HUES6 (cell line): ENCODE measurements around the gene B3GNT3.
A peak's percentile ranks its signal among the peaks of the same experiment; 100 is the strongest.

Experiments
- H3K27ac ChIP-seq: 2 replicates; pipeline ENCODE4 v1.7.0; 2013; ENCODE audit warnings: low read depth, mild to moderate bottlenecking, low read length, inconsistent platforms
- H3K27me3 ChIP-seq: 2 replicates; pipeline ENCODE4 v1.6.1; 2013; ENCODE audit warnings: low read length; ENCODE audit not compliant: control insufficient read depth, insufficient read depth
- H3K36me3 ChIP-seq: 2 replicates; pipeline ENCODE4 v1.6.1; 2013; ENCODE audit warnings: low read length; ENCODE audit not compliant: control insufficient read depth, insufficient read depth
- H3K4me1 ChIP-seq: 2 replicates; pipeline ENCODE4 v1.6.1; 2013; ENCODE audit warnings: low read length; ENCODE audit not compliant: control insufficient read depth, insufficient read depth
- H3K4me3 ChIP-seq: 2 replicates; pipeline ENCODE4 v1.5.1; 2013; ENCODE audit warnings: low read depth, low read length
- H3K9ac ChIP-seq: one replicate; pipeline ENCODE4 v1.6.1; 2013; ENCODE audit warnings: mild to moderate bottlenecking, low read length
- H3K9me3 ChIP-seq: 2 replicates; pipeline ENCODE4 v1.6.1; 2013; ENCODE audit warnings: low read depth, low read length; ENCODE audit not compliant: control insufficient read depth, insufficient read depth

B3GNT3 gene

GRCh38 chr19:17754634-17755442, 40.1 kb upstream of the B3GNT3 start:
- H3K9me3 ChIP-seq: no peaks in the 10 kb centered on the region
- H3K4me1 ChIP-seq: no peaks in the 10 kb centered on the region; the same call in 1 of the 2 replicates
- no peaks in the 10 kb centered on the region for H3K27me3 ChIP-seq
- no peak overlapping the region for H3K9ac ChIP-seq
- no peak overlapping the region for H3K4me3 ChIP-seq
- no peaks in the 10 kb centered on the region for H3K36me3 ChIP-seq
- no peak overlapping the region for H3K27ac ChIP-seq

GRCh38 chr19:17755443-17755890, 39.5 kb upstream of the B3GNT3 start:
- H3K9ac ChIP-seq: no peak overlapping the region

DNA sequence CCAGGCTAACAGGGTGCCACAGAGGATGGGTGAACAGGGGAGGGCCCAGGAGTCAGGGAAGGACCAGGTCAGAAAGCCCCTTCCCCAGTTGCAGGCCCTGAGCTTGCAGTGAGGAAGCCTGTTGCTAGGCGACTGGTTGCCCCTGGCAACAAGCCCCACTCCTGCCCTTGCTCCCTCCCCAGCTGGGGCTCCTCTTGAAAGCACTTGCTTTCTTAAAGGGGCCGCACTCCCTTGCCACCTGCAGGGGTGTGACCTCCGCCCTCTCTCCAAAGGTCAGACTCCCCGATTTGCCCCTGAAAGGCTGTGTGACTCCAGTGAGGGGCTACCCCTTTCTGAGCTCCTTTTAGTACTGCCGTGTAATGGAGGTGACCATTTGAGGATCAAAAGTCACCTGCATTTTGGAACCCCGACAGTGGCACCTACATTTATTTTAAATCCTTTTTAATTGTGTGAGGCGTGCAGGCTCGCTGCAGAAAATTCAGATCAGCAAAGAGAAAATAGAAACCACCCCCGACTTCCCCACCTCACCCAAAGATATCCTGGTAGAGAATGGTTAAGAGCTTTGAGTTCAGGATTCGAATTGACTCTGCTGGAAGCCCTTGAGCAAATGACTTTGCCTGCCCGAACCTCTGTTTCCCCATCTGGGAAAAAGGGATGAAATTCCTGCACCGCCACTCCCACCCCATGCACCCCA, 38.8 kb upstream of the B3GNT3 start:
- Histone ChIP-seq H3K4me3 (no peak overlapping the region), H3K27ac (no peak overlapping the region), H3K9ac (no peak overlapping the region), H3K27me3 (no peaks in the 10 kb centered on the region), H3K4me1 (no peaks in the 10 kb centered on the region; the same call in 1 of the 2 replicates), H3K36me3 (no peaks in the 10 kb centered on the region), H3K9me3 (no peaks in the 10 kb centered on the region)

More at GRCh38 chr19:17755443-17755890, 39.5 kb upstream of the B3GNT3 start:
- Histone ChIP-seq H3K27ac (no peak overlapping the region), H3K27me3 (no peaks in the 10 kb centered on the region), H3K4me1 (no peaks in the 10 kb centered on the region; the same call in 1 of the 2 replicates), H3K4me3 (no peak overlapping the region), H3K36me3 (no peaks in the 10 kb centered on the region), H3K9me3 (no peaks in the 10 kb centered on the region)

DNA sequence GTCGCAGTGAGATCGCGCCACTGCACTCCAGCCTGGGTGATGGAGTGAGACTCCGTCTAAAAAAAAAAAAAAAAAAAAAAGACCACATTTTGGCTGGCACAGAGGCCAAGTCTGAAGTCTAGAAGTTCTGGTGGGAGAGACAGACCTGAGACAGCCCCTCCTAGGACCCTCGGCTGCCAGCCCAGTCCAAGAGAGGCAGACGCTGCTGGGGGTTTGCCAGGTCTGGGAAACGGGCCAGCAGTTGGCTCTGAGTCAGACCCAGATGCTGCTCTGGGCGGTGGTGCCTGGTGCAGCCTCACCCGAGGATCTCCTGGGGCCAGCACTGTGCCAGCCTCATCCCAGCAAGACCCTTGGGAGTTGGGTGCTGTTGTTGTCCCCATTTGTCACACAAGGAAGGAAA, 37.8 kb upstream of the B3GNT3 start:
- Histone ChIP-seq H3K9me3 (no peaks in the 10 kb centered on the region), H3K27me3 (no peaks in the 10 kb centered on the region), H3K9ac (no peak overlapping the region), H3K27ac (no peak overlapping the region), H3K4me3 (no peak overlapping the region), H3K36me3 (no peaks in the 10 kb centered on the region), H3K4me1 (no peaks in the 10 kb centered on the region; the same call in 1 of the 2 replicates)

- Histone ChIP-seq H3K9ac (no peak overlapping the region), H3K4me1 (no peaks in the 10 kb centered on the region; the same call in 1 of the 2 replicates), H3K4me3 (no peak overlapping the region), H3K9me3 (no peaks in the 10 kb centered on the region), H3K27ac (no peak overlapping the region), H3K27me3 (no peaks in the 10 kb centered on the region), H3K36me3 (no peaks in the 10 kb centered on the region)
These were observed 36.4 kb upstream of the B3GNT3 start for GRCh38 chr19:17758515-17758914.

DNA sequence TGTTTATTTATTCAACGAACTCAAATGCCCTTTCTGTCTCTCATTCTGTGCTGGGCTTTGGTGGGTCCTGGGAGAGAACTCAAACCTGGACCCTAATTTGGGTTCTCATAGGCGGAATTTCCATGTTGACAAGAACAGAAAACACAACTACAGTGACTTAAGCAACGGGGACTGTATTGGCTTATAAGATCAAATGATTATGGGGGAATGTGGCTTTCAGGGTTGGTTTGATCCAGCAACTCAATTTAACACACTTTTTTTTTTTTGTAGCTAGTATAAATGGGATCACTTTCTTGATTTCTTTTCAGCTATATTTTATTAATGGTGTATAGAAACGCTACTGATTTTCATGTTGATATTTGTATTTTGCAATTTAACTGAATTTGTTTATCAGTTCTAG, 33.8 kb upstream of the B3GNT3 start:
- Histone ChIP-seq H3K36me3 (no peaks in the 10 kb centered on the region), H3K4me1 (no peaks in the 10 kb centered on the region), H3K27me3 (no peaks in the 10 kb centered on the region), H3K9ac (no peak overlapping the region), H3K9me3 (no peaks in the 10 kb centered on the region), H3K27ac (no peak overlapping the region), H3K4me3 (no peak overlapping the region)

GRCh38 chr19:17762505-17763229, 32.3 kb upstream of the B3GNT3 start:
- H3K27me3 ChIP-seq: no peaks in the 10 kb centered on the region
- H3K4me1 ChIP-seq: peaks cover 3% of the 10 kb centered on the region
- peak overlapping the region; percentile 22 for H3K4me3 ChIP-seq
- no peaks in the 10 kb centered on the region for H3K36me3 ChIP-seq
- H3K27ac ChIP-seq: no peak overlapping the region
- no peaks in the 10 kb centered on the region for H3K9me3 ChIP-seq
- no peak overlapping the region for H3K9ac ChIP-seq

DNA sequence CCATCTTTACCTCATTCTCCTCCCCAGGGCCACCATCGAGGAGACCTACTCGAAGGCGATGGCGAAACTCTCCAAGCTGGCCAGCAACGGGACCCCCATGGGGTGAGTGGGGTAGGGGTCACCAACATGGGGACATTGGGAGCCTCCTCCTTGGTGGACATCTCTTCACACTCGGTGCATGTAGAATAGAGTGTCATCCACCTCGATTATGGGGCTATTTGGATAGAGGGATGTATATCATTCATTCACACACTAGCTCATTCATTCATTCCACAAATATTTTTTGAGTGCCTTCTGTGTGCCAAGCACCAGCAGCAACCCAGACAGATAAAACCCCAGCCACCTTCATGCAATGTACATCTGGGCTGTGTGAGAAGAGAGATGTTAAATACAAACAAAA, 30.6 kb upstream of the B3GNT3 start:
- Histone ChIP-seq H3K9ac (no peak overlapping the region), H3K9me3 (no peaks in the 10 kb centered on the region), H3K27me3 (no peaks in the 10 kb centered on the region), H3K27ac (no peak overlapping the region), H3K4me1 (peaks cover 3% of the 10 kb centered on the region), H3K4me3 (no peak overlapping the region), H3K36me3 (no peaks in the 10 kb centered on the region)

DNA sequence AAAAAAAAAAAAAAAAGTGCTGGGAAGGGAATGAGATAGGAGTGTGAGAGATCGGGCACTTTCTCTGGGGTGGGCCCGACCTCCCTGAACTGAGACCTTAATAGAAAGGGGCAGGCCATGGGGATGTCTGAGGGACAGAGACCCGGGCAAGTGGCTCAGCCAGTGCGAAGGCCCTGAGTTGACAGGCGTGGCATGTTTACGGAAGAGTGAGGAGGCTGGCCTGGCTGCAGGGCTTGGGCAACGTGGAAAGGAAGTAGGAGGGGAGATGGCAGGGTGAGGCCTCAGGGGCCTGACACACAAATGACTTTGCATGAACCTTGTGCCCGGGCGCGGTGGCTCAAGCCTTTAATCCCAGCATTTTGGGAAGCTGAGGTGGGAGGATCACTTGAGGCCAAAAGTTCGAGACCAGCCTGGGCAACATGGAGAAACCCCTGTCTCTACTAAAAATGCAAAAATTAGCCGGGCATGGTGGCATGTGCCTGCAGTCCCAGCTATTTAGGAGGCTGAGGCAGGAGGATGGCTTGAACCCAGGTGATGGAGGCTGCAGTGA, 29.8 kb upstream of the B3GNT3 start:
- peaks cover 3% of the 10 kb centered on the region for H3K4me1 ChIP-seq
- H3K4me3 ChIP-seq: no peak overlapping the region
- H3K27me3 ChIP-seq: no peaks in the 10 kb centered on the region
- no peak overlapping the region for H3K27ac ChIP-seq
- no peaks in the 10 kb centered on the region for H3K9me3 ChIP-seq
- H3K36me3 ChIP-seq: no peaks in the 10 kb centered on the region
- no peak overlapping the region for H3K9ac ChIP-seq

DNA sequence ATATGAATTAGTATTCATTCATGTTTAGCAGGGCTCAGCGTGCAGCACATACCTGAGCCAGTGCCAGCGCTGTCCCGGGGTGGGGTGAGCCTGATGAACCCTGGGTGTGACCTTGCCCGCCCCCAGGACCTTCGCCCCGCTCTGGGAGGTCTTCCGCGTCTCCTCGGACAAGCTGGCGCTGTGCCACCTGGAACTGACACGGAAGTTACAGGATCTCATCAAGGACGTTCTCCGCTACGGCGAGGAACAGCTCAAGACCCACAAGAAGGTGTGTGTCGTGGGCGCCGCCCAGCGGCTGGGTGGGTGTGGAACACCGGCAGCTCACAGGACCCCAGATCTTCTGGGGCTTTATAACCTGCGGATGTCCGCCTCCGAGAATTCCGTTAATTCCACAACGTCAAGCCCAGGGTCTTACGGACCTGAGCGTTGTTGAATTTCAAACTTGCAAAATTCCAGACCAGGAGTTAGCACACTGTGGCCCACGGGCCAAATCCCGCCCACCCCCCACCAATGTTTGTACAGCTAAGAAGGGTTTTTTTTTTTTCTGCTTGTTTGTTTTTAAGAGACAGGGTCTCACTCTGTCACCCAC, 28.3 kb upstream of the B3GNT3 start:
- peaks cover 3% of the 10 kb centered on the region for H3K4me1 ChIP-seq
- H3K36me3 ChIP-seq: no peaks in the 10 kb centered on the region
- no peak overlapping the region for H3K27ac ChIP-seq
- no peaks in the 10 kb centered on the region for H3K27me3 ChIP-seq
- no peaks in the 10 kb centered on the region for H3K9me3 ChIP-seq
- H3K9ac ChIP-seq: no peak overlapping the region
- H3K4me3 ChIP-seq: peak overlapping the region; percentile 39; the same call in 1 of the 2 replicates
